Glutamatergic neuron (in vitro differentiated cells): ENCODE measurements around the gene AMPH. TPM values are rescaled to one million over a fixed set of nuclear protein-coding genes. Genes with fewer than 3 reads are reported as not detected.

Source experiments
- DNase-seq: peaks from one replicate; pipeline ENCODE4 v3.0.0; 2022
- H3K27ac Mint-ChIP-seq: one replicate; pipeline ENCODE4 v1.8.0; 2020; ENCODE audit warnings: mild to moderate bottlenecking, mixed read lengths, inconsistent platforms; ENCODE audit not compliant: unreplicated experiment
- H3K27me3 Mint-ChIP-seq: one replicate; pipeline ENCODE4 v1.8.0; 2020; ENCODE audit warnings: mild to moderate bottlenecking, moderate library complexity, mixed read lengths, inconsistent platforms; ENCODE audit not compliant: unreplicated experiment
- H3K36me3 Mint-ChIP-seq: one replicate; pipeline ENCODE4 v1.8.0; 2020; ENCODE audit warnings: mild to moderate bottlenecking, mixed read lengths, inconsistent platforms; ENCODE audit not compliant: unreplicated experiment
- H3K4me1 Mint-ChIP-seq: one replicate; pipeline ENCODE4 v1.8.0; 2020; ENCODE audit warnings: mild to moderate bottlenecking, low read depth, mixed read lengths, inconsistent platforms; ENCODE audit not compliant: unreplicated experiment
- H3K4me3 Mint-ChIP-seq: one replicate; pipeline ENCODE4 v1.8.0; 2020; ENCODE audit warnings: mild to moderate bottlenecking, mixed read lengths, inconsistent platforms; ENCODE audit not compliant: unreplicated experiment
- H3K9me3 Mint-ChIP-seq: one replicate; pipeline ENCODE4 v1.8.0; 2020; ENCODE audit warnings: mild to moderate bottlenecking, moderate library complexity, mixed read lengths, inconsistent platforms; ENCODE audit not compliant: unreplicated experiment
- total RNA-seq: library from RNA; stranded (reverse); fragmentation: NEBNext Ultra II Directional; extraction: Animal tissue kit (Norgen Biotek cat#: 25700); gene quantifications from one replicate; pipeline ENCODE4 v1.2.1, GENCODE V29; 2021; ENCODE audit not compliant: unreplicated experiment
- TF ChIP-seq, protein P1 (sequence below): fragments of 200-600 bp; sonication (generic); IDR thresholded peaks from one replicate; pipeline ENCODE4 v1.5.0; 2021; ENCODE audit not compliant: partially characterized antibody, unreplicated experiment

AMPH gene
- total RNA-seq, 1 donor from 2014 or later = 9.4 TPM

GRCh38 chr7:38382684-38383083, 248.5 kb downstream of the AMPH start:
- TF ChIP-seq, protein P1, sequence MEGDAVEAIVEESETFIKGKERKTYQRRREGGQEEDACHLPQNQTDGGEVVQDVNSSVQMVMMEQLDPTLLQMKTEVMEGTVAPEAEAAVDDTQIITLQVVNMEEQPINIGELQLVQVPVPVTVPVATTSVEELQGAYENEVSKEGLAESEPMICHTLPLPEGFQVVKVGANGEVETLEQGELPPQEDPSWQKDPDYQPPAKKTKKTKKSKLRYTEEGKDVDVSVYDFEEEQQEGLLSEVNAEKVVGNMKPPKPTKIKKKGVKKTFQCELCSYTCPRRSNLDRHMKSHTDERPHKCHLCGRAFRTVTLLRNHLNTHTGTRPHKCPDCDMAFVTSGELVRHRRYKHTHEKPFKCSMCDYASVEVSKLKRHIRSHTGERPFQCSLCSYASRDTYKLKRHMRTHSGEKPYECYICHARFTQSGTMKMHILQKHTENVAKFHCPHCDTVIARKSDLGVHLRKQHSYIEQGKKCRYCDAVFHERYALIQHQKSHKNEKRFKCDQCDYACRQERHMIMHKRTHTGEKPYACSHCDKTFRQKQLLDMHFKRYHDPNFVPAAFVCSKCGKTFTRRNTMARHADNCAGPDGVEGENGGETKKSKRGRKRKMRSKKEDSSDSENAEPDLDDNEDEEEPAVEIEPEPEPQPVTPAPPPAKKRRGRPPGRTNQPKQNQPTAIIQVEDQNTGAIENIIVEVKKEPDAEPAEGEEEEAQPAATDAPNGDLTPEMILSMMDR = no peak
- Mint-ChIP-seq H3K27me3 (peaks cover 1% of the 10 kb centered on the region), H3K9me3 (no peaks in the 10 kb centered on the region), H3K36me3 (no peaks in the 10 kb centered on the region), H3K4me1 (no peaks in the 10 kb centered on the region), H3K27ac (no peak overlapping the region), H3K4me3 (no peak overlapping the region)
- no peak for DNase-seq

DNA sequence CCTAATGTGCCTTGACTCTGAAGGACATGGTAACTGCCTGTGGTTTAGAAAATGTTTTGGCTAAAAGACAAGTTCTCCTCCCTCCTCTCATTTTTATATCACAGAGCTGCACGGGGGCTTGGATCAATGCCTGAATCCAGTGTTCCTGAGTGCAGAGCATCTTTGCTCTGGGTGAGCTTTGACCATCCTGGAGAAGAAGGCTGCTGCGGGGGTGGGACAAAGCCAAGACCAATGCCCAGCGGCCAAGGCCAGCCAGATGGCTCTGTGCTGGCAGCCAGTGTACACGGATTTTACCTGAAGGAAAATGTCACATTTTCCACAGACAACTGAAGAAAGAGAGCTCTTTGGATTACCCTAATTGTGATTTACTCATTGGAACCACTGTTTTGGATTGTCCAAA, 255.7 kb downstream of the AMPH start:
- Mint-ChIP-seq H3K27me3 (no peaks in the 10 kb centered on the region), H3K36me3 (no peaks in the 10 kb centered on the region), H3K9me3 (peaks cover 3% of the 10 kb centered on the region), H3K4me3 (no peak overlapping the region), H3K4me1 (peaks cover 5% of the 10 kb centered on the region), H3K27ac (no peak overlapping the region)
- TF ChIP-seq, protein P1 = no peak
- DNase-seq = no peak

GRCh38 chr7:38374507-38374906, 256.7 kb downstream of the AMPH start:
- DNase-seq = peak; percentile 31
- TF ChIP-seq, protein P1 = peak; percentile 90
- Mint-ChIP-seq H3K27me3 (no peaks in the 10 kb centered on the region), H3K4me3 (no peak overlapping the region), H3K36me3 (no peaks in the 10 kb centered on the region), H3K27ac (no peak overlapping the region), H3K9me3 (peaks cover 3% of the 10 kb centered on the region), H3K4me1 (peaks cover 10% of the 10 kb centered on the region)

DNA sequence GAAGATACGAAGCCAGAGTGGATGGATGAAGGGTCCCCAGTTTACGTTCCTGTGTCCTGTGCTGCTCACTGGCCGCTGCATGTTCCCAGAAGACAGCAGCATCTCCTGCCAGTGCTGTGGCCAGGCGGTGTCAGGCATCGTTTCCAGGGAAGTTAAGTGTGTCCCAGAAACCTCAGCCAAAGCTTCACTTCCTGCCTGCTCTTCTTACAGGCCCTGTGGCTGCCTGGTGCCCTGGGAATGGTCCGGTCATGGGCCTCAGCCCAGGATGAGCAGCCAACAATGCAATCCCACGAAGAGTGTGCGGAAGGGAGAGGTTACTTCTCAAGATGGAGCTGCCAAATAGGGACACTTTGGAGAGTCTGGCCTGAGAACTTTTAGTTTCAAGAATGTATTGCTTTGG, 258.0 kb downstream of the AMPH start:
- DNase-seq = no peak
- H3K27ac Mint-ChIP-seq = no peak overlapping the region
- peaks cover 3% of the 10 kb centered on the region for H3K9me3 Mint-ChIP-seq
- no peaks in the 10 kb centered on the region for H3K27me3 Mint-ChIP-seq
- H3K36me3 Mint-ChIP-seq = no peaks in the 10 kb centered on the region
- TF ChIP-seq, protein P1 = no peak
- H3K4me1 Mint-ChIP-seq = peaks cover 10% of the 10 kb centered on the region
- no peak overlapping the region for H3K4me3 Mint-ChIP-seq

DNA sequence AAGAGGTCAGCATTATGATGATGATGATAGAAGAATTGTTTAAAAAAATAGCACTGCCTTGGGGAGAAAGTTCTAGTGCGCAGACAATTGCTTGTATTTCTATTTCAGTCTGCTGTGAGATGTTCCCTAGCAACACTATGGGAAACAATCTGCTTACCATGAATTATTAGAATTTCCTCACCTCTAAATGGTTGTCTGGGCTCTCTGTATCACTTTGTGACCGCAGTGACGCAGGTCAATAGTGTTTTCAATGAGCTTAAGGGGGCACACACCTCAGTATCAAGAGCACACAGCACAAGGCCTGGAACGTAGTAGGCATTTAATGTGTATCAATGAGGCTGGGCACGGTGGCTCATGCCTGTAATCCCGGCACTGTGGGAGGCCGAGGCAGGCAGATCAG, 258.9 kb downstream of the AMPH start:
- no peaks in the 10 kb centered on the region for H3K36me3 Mint-ChIP-seq
- no peak overlapping the region for H3K4me3 Mint-ChIP-seq
- peaks cover 3% of the 10 kb centered on the region for H3K9me3 Mint-ChIP-seq
- TF ChIP-seq, protein P1 = no peak
- no peak for DNase-seq
- peaks cover 15% of the 10 kb centered on the region for H3K4me1 Mint-ChIP-seq
- no peaks in the 10 kb centered on the region for H3K27me3 Mint-ChIP-seq
- H3K27ac Mint-ChIP-seq = no peak overlapping the region
